Pancreas (tissue), 10 donors: Measurements from ENCODE around the gene CHST12. TPM values are rescaled to one million over a fixed set of nuclear protein-coding genes. Genes with fewer than 3 reads are reported as not detected.

Experiments used
- ATAC-seq, 4 donors: fragments of 200-7000 bp; cut with Tn5 transposase; one replicate each; pipeline versions ENCODE4 v1.8.0 to v1.9.1; 2020; ENCODE audit warnings: mild to moderate bottlenecking in 4 of 4, moderate library complexity in 4 of 4
- DNase-seq, 6 donors: peaks; one replicate each; pipeline ENCODE4 v3.0.0-alpha.2; 2020
- FAIRE-seq: peaks from 2 replicates; lab custom pipeline; 2012; peaks lifted over from hg19 to GRCh38; lab: Jason Lieb, UNC
- H3K27ac ChIP-seq, 4 donors: fragments of 200-600 bp; sonication (generic); 1 replicate in 3 of 4; 2 replicates in 1 of 4; pipeline versions ENCODE4 v1.5.0 to v1.8.0; 2020
- H3K27me3 ChIP-seq, 4 donors: fragments of 200-600 bp; one replicate each; pipeline ENCODE4 v1.8.0; 2021
- H3K36me3 ChIP-seq, 3 donors: fragments of 200-600 bp; sonication (generic) in 1 of 3; one replicate each; pipeline versions ENCODE4 v1.5.0 to v1.8.0; 2020 to 2021
- H3K4me1 ChIP-seq, 3 donors: fragments of 200-600 bp; one replicate each; pipeline ENCODE4 v1.8.0; 2021
- H3K4me3 ChIP-seq, 4 donors: fragments of 200-600 bp; sonication (generic) in 2 of 4; one replicate each; pipeline versions ENCODE4 v1.5.0 to v1.8.0; 2020 to 2021
- H3K9me3 ChIP-seq, 4 donors: fragments of 200-600 bp; one replicate each; pipeline ENCODE4 v1.8.0; 2021
- CTCF ChIP-seq, 4 donors: fragments of 200-600 bp; sonication (generic) in 3 of 4; IDR thresholded peaks; one replicate each; pipeline versions ENCODE4 v1.5.0 to v1.8.0; 2021; ENCODE audit warnings: antibody characterized with exemption in 4 of 4
- WGBS, 2 donors: extraction: QIAGEN DNeasy Blood & Tissue Kit; methylation state at CpG; one replicate each; pipeline ENCODE4 v1.1.7; 2013; 5-methylcytosine and 5-hydroxymethylcytosine counted together
- intact Hi-C, 3 donors: fragments of 100-400 bp; cut with DNase I; formaldehyde crosslinking; loops; one replicate each; pipeline versions ENCODE4 v1.11.1 to v1.14.2; 2022
- polyA plus RNA-seq, 2 donors: library from polyadenylated mRNA; stranded (reverse); fragments of 200-250 nt; gene quantifications; one replicate each; pipeline ENCODE4 v1.2.3, GENCODE V29; 2013
- total RNA-seq, 6 donors: library from RNA; stranded (reverse); fragmentation: NEBNext Ultra II Directional in 4 of 6; extraction: Animal tissue kit (Norgen Biotek cat#: 25700) in 4 of 6; gene quantifications; one replicate each; pipeline versions ENCODE4 v1.2.1 to v1.2.4, GENCODE V29; 2021 to 2023
- donor health status: healthy with polysubstance abuse.
- donor health status: DM: no; HTN: no; CAD: no; lungs with moderate emphysema.
- donor health status: DM: no; HTN: no; CAD: no.
- donor health status: control.
- donor health status: control.
- donor health status: Bipolar disorder and iron deficiency.
- donor health status: DM: yes; HTN: yes; CAD: no.
- donor health status: DM: no; HTN: no; CAD: no.
- donor health status: DM: no; HTN: no; CAD: no.
- donor health status: DM: yes; HTN: yes; CAD: no.

The CHST12 gene
- total and polyA plus RNA-seq, 8 donors, result 7.0 to 13.2 (median 8.2) TPM

DNA sequence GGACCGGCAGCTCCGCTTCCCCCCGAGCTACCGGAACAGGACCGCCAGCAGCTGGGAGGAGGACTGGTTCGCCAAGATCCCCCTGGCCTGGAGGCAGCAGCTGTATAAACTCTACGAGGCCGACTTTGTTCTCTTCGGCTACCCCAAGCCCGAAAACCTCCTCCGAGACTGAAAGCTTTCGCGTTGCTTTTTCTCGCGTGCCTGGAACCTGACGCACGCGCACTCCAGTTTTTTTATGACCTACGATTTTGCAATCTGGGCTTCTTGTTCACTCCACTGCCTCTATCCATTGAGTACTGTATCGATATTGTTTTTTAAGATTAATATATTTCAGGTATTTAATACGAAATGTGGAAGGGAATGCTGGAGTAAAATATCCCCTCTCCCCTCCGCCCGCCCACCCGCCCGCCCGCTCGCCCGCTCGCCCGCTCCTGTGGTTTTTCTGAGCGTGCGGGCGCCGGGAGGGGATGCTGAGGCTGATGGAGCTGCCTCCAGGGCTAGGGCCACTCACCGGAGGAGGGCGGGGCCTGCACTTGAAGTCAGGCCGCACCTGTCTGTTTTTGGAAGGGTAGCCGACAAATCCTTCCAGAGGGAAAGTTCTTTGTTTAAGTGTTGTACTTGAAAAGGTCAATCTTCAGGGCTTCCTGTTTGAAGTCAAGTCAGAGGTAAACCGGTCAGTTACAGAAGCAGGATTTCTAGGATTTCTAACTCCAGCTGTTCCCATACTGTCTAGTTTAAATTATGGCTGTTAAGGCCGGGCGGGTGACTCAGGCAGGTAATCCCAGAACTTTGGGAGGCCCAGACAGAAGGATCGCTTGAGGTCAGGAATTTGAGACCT lies 30.5 kb downstream of the CHST12 start:
- no peaks in the 10 kb centered on the region for H3K36me3 ChIP-seq
- WGBS, 2 donors, result 96% methylated on average over 42 of the region's 42 CpGs
- no peak for ATAC-seq

DNA sequence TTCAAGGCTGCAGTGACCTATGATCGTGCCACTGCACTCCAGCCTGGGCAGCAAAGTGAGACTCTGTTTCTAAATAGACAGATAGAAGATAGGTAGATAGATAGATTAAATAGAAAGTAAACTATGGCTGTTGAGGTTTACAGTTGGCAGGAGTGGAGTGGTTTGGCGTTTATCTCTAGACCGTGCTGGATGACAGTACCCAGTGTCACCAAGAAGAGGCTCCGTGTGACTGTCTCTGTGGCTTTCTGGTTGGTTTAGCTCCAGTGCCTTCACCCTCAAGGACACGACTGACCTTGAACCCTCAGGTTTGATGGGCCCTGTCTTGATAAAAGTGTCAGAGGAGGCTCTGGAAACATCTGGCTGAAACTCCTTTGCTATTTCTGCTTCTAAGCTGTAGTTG lies 31.7 kb downstream of the CHST12 start:
- WGBS, 2 donors, result 79 to 80% methylated on average over 5 of the region's 5 CpGs
- Histone ChIP-seq H3K36me3 (no peaks in the 10 kb centered on the region), H3K9me3 (no peaks in the 10 kb centered on the region), H3K4me3 (no peak overlapping the region), H3K4me1 (peaks cover 0 to 5% (median 0%) of the 10 kb centered on the region in 3 donors), H3K27me3 (no peaks in the 10 kb centered on the region), H3K27ac (no peak overlapping the region)
- DNase-seq, result no peak
- intact Hi-C loops, result no loop called here
- no peak for TF ChIP-seq CTCF (IDR thresholded peaks at IDR 0.05)
- no peak for FAIRE-seq
- ATAC-seq, result no peak

More for the DNA sequence above, 30.5 kb downstream of the CHST12 start:
- no peaks in the 10 kb centered on the region for H3K4me1 ChIP-seq
- H3K27me3 ChIP-seq, result no peaks in the 10 kb centered on the region
- H3K9me3 ChIP-seq, result no peaks in the 10 kb centered on the region
- no peak for DNase-seq
- H3K4me3 ChIP-seq, result no peak overlapping the region
- TF ChIP-seq CTCF (IDR thresholded peaks at IDR 0.05), result no peak
- no peak for FAIRE-seq
- intact Hi-C loops, result no loop called here
- H3K27ac ChIP-seq, result no peak overlapping the region

DNA sequence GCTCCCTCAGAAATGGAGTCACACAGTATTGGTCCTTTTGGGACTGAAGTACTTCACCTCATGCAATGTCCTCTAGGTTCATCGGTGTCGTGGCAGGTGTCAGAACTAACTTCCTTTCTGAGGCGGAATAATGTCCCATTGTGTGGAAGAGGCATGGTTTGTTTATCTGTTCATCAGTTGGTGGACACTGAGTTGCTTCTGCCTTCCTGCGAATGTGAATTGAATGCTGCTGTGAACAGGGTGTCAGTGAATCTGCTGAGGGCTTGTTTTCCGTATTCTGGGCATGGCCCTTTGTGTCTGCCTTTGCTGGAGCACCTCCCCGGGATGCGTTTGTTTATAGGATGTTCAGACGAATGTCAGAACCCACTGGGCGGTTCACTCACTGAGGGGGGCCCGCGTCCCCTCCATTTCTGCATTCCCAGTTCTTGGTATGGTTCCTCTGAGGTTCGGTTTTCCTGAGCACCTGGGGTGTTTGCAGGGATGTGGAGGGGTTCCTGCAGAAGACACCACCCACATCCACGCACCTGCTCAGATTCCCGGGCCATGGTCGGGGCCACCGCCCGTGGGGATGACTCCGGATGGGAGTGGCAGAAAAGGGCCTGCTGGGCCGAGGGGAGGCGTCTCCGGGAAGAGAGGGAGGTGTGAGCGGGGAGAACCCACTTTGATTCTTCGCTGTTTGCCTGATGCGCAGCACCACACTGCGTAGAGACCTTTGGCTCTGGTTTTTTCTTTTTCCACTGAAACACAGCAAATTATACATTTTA lies 33.1 kb downstream of the CHST12 start:
- TF ChIP-seq CTCF (IDR thresholded peaks at IDR 0.05), result no peak
- ATAC-seq, result no peak
- Histone ChIP-seq H3K27ac (no peak overlapping the region), H3K4me1 (peaks cover 5 to 17% (median 6%) of the 10 kb centered on the region in 3 donors), H3K27me3 (no peaks in the 10 kb centered on the region), H3K36me3 (no peaks in the 10 kb centered on the region), H3K9me3 (no peaks in the 10 kb centered on the region), H3K4me3 (no peak overlapping the region)
- WGBS, 2 donors, result 85 to 87% methylated on average over 25 of the region's 25 CpGs
- intact Hi-C loops, result no loop called here
- no peak for FAIRE-seq
- DNase-seq, result no peak

- no peaks in the 10 kb centered on the region for H3K36me3 ChIP-seq
- no peaks in the 10 kb centered on the region for H3K27me3 ChIP-seq
- TF ChIP-seq CTCF (IDR thresholded peaks at IDR 0.05), result no peak
- H3K4me3 ChIP-seq, result no peak overlapping the region
- no peak for ATAC-seq
- 89 to 90% methylated on average over 9 of the region's 9 CpGs for WGBS, 2 donors
- FAIRE-seq, result no peak
- H3K4me1 ChIP-seq, result peaks cover 5 to 17% (median 6%) of the 10 kb centered on the region in 3 donors
- intact Hi-C loops, result no loop called here
- H3K27ac ChIP-seq, result no peak overlapping the region
- DNase-seq, result no peak
- no peaks in the 10 kb centered on the region for H3K9me3 ChIP-seq
Observed at GRCh38 chr7:2437136-2437535, 33.7 kb downstream of the CHST12 start.
